Measurements from ENCODE around the gene WRNIP1. TPM values are rescaled to one million over a fixed set of nuclear protein-coding genes. Genes with fewer than 3 reads are reported as not detected.
A peak's percentile ranks its signal among the peaks of the same experiment; 100 is the strongest.

Gene WRNIP1
- total and polyA plus RNA-seq, 2 of the 13 experiments (the other 11 are each of a cell fraction or from before 2014, with no cell fraction given): 77.7 to 90.3 TPM

DNA sequence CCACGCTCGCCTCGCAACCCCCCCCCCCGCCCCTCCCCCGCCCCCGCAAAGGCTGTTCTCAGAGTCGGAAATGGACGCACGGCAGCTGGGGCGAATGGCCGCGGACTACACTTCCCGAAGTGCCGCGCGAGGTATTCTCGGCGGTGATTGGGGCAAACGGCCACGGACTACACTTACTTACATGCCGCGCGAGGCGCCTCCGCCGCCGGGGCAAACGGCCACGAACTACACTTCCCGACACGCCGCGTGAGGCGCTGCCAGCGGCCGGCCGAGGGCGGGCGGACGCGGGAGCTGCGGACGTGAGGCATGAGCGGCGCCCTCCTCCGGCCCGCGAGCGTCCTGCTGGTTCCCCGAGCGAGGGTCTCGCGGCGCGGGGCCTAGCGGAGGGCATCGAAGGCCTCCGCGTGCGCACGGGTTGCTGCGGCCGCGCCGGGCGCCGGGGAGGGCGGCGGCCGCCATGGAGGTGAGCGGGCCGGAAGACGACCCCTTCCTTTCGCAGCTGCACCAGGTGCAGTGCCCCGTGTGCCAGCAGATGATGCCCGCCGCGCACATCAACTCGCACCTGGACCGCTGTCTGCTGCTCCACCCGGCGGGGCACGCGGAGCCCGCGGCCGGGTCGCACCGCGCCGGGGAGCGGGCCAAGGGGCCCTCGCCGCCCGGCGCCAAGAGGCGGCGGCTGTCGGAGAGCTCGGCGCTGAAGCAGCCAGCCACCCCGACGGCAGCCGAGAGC is at the start of gene WRNIP1 (continued):
- TF ChIP-seq ZFX (CRISPR knock-in tag; IDR thresholded peaks at IDR 0.05; ENCODE audit: low read depth) (peak; percentile 99), KAT7 (CRISPR knock-in tag; IDR thresholded peaks at IDR 0.05; ENCODE audit: borderline replicate concordance) (0 out of 2 replicates have a peak, but pooled peaks have one; percentile 18), DMAP1 (CRISPR knock-in tag; IDR thresholded peaks at IDR 0.05) (peak; percentile 15; the same call in 1 of the 2 replicates), FOXA3 (CRISPR knock-in tag; IDR thresholded peaks at IDR 0.05) (peak; percentile 41), U2AF2 (IDR thresholded peaks at IDR 0.05; ENCODE audit: low read depth, low read length) (no peak), FOXO1 (CRISPR knock-in tag; IDR thresholded peaks at IDR 0.05) (peak; percentile 37; the same call in 1 of the 2 replicates), IKZF4 (CRISPR knock-in tag; IDR thresholded peaks at IDR 0.05; ENCODE audit: borderline replicate concordance, low read depth, not compliant biosample characterization) (peak; percentile 96), CENPT (CRISPR knock-in tag; IDR thresholded peaks at IDR 0.05; ENCODE audit: low read depth) (no peak; the same call in 1 of the 2 replicates), KDM4B (CRISPR knock-in tag; IDR thresholded peaks at IDR 0.05) (no peak; the same call in 1 of the 2 replicates), FOXC1 (CRISPR knock-in tag; IDR thresholded peaks at IDR 0.05; ENCODE audit: borderline replicate concordance) (peak; percentile 73), ZNF180 (CRISPR knock-in tag; IDR thresholded peaks at IDR 0.05; ENCODE audit: borderline replicate concordance, low read depth) (no peak; the same call in 1 of the 2 replicates)
- TF ChIP-seq, protein P1, sequence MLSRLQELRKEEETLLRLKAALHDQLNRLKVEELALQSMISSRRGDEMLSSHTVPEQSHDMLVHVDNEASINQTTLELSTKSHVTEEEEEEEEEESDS (CRISPR knock-in tag; IDR thresholded peaks at IDR 0.05; ENCODE audit: borderline replicate concordance): peak; percentile 96
- TF ChIP-seq, protein P2, sequence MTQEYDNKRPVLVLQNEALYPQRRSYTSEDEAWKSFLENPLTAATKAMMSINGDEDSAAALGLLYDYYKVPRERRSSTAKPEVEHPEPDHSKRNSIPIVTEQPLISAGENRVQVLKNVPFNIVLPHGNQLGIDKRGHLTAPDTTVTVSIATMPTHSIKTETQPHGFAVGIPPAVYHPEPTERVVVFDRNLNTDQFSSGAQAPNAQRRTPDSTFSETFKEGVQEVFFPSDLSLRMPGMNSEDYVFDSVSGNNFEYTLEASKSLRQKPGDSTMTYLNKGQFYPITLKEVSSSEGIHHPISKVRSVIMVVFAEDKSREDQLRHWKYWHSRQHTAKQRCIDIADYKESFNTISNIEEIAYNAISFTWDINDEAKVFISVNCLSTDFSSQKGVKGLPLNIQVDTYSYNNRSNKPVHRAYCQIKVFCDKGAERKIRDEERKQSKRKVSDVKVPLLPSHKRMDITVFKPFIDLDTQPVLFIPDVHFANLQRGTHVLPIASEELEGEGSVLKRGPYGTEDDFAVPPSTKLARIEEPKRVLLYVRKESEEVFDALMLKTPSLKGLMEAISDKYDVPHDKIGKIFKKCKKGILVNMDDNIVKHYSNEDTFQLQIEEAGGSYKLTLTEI (CRISPR knock-in tag; conservative IDR thresholded peaks at IDR 0.05): no peak
- TF ChIP-seq, protein P3, sequence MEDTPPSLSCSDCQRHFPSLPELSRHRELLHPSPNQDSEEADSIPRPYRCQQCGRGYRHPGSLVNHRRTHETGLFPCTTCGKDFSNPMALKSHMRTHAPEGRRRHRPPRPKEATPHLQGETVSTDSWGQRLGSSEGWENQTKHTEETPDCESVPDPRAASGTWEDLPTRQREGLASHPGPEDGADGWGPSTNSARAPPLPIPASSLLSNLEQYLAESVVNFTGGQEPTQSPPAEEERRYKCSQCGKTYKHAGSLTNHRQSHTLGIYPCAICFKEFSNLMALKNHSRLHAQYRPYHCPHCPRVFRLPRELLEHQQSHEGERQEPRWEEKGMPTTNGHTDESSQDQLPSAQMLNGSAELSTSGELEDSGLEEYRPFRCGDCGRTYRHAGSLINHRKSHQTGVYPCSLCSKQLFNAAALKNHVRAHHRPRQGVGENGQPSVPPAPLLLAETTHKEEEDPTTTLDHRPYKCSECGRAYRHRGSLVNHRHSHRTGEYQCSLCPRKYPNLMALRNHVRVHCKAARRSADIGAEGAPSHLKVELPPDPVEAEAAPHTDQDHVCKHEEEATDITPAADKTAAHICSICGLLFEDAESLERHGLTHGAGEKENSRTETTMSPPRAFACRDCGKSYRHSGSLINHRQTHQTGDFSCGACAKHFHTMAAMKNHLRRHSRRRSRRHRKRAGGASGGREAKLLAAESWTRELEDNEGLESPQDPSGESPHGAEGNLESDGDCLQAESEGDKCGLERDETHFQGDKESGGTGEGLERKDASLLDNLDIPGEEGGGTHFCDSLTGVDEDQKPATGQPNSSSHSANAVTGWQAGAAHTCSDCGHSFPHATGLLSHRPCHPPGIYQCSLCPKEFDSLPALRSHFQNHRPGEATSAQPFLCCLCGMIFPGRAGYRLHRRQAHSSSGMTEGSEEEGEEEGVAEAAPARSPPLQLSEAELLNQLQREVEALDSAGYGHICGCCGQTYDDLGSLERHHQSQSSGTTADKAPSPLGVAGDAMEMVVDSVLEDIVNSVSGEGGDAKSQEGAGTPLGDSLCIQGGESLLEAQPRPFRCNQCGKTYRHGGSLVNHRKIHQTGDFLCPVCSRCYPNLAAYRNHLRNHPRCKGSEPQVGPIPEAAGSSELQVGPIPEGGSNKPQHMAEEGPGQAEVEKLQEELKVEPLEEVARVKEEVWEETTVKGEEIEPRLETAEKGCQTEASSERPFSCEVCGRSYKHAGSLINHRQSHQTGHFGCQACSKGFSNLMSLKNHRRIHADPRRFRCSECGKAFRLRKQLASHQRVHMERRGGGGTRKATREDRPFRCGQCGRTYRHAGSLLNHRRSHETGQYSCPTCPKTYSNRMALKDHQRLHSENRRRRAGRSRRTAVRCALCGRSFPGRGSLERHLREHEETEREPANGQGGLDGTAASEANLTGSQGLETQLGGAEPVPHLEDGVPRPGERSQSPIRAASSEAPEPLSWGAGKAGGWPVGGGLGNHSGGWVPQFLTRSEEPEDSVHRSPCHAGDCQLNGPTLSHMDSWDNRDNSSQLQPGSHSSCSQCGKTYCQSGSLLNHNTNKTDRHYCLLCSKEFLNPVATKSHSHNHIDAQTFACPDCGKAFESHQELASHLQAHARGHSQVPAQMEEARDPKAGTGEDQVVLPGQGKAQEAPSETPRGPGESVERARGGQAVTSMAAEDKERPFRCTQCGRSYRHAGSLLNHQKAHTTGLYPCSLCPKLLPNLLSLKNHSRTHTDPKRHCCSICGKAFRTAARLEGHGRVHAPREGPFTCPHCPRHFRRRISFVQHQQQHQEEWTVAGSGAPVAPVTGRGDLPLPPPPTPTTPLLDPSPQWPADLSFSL (CRISPR knock-in tag; IDR thresholded peaks at IDR 0.05): no peak
- TF ChIP-seq, protein P4, sequence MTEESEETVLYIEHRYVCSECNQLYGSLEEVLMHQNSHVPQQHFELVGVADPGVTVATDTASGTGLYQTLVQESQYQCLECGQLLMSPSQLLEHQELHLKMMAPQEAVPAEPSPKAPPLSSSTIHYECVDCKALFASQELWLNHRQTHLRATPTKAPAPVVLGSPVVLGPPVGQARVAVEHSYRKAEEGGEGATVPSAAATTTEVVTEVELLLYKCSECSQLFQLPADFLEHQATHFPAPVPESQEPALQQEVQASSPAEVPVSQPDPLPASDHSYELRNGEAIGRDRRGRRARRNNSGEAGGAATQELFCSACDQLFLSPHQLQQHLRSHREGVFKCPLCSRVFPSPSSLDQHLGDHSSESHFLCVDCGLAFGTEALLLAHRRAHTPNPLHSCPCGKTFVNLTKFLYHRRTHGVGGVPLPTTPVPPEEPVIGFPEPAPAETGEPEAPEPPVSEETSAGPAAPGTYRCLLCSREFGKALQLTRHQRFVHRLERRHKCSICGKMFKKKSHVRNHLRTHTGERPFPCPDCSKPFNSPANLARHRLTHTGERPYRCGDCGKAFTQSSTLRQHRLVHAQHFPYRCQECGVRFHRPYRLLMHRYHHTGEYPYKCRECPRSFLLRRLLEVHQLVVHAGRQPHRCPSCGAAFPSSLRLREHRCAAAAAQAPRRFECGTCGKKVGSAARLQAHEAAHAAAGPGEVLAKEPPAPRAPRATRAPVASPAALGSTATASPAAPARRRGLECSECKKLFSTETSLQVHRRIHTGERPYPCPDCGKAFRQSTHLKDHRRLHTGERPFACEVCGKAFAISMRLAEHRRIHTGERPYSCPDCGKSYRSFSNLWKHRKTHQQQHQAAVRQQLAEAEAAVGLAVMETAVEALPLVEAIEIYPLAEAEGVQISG (CRISPR knock-in tag; IDR thresholded peaks at IDR 0.05): peak; percentile 99

Measured in HepG2 (cell line).